HT-29 (cell line): ENCODE data around the gene BCKDHB. TPM values are rescaled to one million over a fixed set of nuclear protein-coding genes. Genes with fewer than 3 reads are reported as not detected.

Source experiments
- DNase-seq: peaks from one replicate; pipeline ENCODE4 v3.0.0-alpha.2; 2015; ENCODE audit warnings: low spot score
- total RNA-seq: library from RNA; depleted of rRNA; stranded (reverse); fragments of >200 nt; shearing (Covaris generic); gene quantifications from 2 replicates; pipeline ENCODE4 v1.2.3, GENCODE V29; 2014

BCKDHB gene
- total RNA-seq, 1 experiment from 2014 or later = 25.0 TPM

DNA sequence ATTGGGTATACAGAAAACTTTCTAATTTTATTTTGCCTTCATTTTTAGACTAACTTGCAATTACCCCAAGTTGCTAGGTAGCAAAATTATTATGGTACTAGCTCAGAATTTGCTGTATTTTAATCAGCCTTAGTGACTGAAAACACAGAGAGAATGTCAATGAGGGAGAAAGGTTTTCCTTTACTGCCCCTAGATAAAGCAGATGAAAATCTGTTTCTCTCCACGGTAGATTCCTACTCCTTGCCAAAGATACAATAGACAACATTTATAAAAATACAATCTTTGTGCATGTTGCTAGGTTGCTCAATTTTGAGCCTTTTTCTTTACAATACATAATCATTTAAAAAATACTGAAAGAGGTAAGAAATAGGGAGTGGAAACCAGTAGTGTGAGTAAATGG is 222.2 kb downstream of the BCKDHB start:
- DNase-seq = no peak

DNA sequence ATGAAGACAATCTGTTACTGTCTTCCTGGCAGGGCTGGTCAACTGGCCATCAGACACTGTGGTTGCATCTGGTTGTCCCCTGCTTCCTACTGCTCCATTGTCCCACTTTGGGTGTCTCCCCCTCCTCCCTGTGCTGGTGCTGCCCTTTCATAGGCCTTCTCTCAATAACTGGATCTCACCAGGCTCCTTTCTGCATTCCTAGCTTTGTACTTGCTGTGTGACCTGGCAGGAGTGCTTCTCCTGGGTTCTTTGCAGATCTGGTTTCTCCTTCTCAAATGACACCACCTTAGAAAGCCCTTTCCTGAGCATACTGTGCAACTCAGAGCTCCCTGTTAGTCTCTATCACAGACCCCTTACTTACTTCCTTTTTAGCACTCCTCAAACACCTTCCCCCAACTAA is 223.0 kb downstream of the BCKDHB start:
- no peak for DNase-seq

- DNase-seq = no peak
Observed at GRCh38 chr6:80330961-80331360, 224.5 kb downstream of the BCKDHB start.

- DNase-seq = no peak
Observed at GRCh38 chr6:80331522-80331921, 225.1 kb downstream of the BCKDHB start.

- DNase-seq = no peak
Observed at GRCh38 chr6:80331974-80332373, 225.5 kb downstream of the BCKDHB start.

DNA sequence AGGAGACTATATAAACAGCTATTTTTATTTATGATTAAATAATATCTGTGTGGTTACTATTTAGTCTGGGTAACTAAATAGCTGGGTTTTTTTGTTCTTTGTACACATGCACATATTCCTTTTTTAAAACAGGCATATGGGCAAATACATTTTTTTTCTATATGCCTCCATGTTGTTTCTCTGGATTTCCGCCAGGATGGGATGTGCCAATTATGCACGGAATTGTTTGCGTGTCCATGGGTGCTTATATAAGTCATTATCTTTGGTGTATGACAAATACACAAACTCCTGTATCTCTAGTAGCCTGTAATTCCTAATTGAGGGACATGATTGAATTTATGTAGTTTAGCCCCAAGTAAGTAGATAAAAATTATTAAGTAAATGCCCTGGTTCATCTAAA is 226.9 kb downstream of the BCKDHB start:
- no peak for DNase-seq

GRCh38 chr6:80335121-80335531 is 228.7 kb downstream of the BCKDHB start:
- DNase-seq = no peak

DNA sequence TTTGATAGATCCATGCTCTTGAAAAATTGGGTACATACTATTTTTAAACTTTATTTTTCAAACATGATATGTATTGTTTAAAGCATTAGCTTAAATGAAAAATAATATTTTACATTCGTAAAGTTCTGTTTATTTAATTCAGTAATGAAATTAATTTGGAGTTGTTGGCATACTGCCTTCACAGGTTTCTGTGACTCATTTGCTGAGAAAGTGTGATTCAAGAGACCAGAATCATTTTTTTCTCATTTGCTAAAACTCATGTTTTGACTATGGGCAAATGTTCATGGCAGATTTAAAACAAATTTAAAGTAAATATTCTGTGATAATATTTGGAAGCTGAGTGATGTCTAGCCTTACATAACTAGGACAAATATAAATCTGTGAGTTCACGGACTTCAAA is 230.4 kb downstream of the BCKDHB start:
- DNase-seq = no peak

GRCh38 chr6:80338201-80338836 is 231.8 kb downstream of the BCKDHB start:
- peak; percentile 44 for DNase-seq

GRCh38 chr6:80339421-80339820 is 232.9 kb downstream of the BCKDHB start:
- no peak for DNase-seq

DNA sequence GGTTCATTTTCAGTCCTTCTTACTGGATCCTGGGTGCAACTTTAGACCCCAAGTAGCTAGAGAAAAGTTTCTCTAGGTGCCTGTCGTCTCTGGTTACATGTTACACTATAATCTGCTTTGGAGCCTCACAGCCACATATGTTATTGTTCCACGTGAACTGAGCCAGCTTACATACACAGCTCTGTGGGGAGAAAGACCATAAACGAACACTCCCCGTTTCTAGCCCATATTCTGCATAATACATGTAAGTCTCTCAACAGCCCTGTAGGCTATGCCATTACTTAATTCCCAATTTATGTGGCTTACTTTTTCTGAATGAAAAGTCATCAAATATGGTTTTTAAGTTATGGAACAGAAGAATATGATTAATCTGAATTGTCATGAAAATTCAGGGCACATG is 233.8 kb downstream of the BCKDHB start:
- no peak for DNase-seq

- DNase-seq = no peak
Observed at GRCh38 chr6:80340686-80341085, 234.2 kb downstream of the BCKDHB start.

DNA sequence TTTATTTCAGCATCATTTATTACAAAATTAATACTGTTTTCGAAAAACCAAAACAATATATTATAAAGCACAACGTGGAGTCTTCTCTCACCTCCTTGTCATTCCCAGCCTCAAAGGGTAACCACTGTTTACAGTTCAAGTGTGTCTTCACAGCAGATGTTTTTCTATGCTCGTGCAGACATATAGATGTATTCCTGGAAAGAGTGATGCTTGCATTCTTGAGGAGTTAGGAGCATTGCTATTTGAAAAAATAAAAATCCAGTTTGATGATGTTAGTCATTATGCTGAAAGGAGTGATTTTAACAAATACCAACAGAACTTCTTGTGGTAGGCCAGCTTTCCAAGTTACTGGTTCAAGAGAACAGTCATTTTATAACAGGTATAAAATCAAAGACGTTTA is 234.9 kb downstream of the BCKDHB start:
- DNase-seq = no peak

GRCh38 chr6:80343511-80343910 is 237.0 kb downstream of the BCKDHB start:
- DNase-seq = no peak

GRCh38 chr6:80347101-80347500 is 240.6 kb downstream of the BCKDHB start:
- DNase-seq = no peak

- no peak for DNase-seq
Observed at GRCh38 chr6:80348263-80348662, 241.8 kb downstream of the BCKDHB start.

- DNase-seq = no peak
Observed at GRCh38 chr6:80356000-80356399, 249.5 kb downstream of the BCKDHB start.

DNA sequence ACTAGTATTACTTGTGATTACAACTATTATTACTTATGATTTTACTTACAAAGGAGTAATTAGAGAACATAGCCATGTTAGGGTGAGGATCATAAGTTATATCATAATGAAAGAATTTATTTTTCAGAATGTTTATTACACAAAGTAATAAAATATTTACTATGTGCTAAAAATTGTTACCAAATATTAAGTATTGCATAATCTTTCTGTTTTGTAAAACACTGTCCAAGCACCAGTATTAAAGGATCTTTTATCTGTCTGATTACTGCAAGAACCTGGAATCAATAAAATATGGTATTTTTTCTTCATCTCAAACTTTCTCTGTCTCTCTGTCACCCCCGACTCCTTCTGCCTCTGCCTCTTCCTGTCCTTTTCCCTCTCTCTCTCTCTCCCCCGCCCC is 250.1 kb downstream of the BCKDHB start:
- DNase-seq = no peak

DNA sequence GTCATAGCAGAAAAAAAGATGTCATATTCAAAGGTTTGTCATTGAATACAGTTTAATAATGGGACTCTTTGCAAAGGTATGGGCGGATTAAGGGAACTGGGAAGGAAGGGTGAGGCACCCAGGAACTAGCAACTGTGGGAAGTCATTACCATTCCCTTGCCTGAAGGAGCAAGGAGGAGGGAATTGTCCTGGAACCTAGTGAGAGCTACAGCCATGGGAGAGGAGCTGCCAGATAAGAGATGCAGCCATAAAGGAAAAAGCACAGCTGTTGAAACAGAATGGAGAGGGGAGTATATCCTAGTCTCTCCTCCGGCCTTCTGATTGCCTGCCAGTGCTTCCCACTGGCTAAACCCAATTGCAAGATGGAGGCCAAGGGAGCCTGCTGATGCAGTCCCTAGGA is 250.6 kb downstream of the BCKDHB start:
- DNase-seq = no peak

DNA sequence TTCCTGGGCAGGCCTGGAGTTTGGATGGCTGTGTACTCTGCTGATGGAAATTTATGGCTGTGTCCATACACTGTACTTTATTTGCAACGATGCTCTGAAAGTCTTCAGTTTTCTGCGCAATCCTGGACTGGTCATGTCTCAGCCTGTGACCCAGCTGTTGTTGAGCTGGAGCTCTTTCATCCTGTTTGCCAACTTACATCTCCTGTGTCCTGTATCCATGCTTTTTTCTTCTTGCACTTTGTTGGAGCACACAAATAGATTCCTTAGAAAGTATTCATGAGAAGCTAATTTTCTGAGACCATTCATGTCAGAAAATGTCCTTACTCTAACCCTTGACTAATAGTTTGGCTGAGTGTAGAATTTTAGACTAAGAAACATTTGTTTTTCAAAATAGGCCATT is 251.2 kb downstream of the BCKDHB start:
- no peak for DNase-seq

- DNase-seq = no peak
Observed at GRCh38 chr6:80363501-80364122, 257.1 kb downstream of the BCKDHB start.

GRCh38 chr6:80364149-80364548 is 257.7 kb downstream of the BCKDHB start:
- no peak for DNase-seq

GRCh38 chr6:80366051-80366450 is 259.6 kb downstream of the BCKDHB start:
- no peak for DNase-seq

- DNase-seq = no peak
Observed at GRCh38 chr6:80366714-80367113, 260.2 kb downstream of the BCKDHB start.
